Astrocyte (in vitro differentiated cells and primary cell): ENCODE data around the gene MPST. TPM values are rescaled to one million over a fixed set of nuclear protein-coding genes. Genes with fewer than 3 reads are reported as not detected.

Experiments
- DNase-seq: peaks from one replicate; pipeline ENCODE4 v3.0.0-alpha.2; 2010; ENCODE audit warnings: low read depth
- FAIRE-seq: peaks from 2 replicates; lab custom pipeline; 2011; peaks lifted over from hg19 to GRCh38; lab: Jason Lieb, UNC
- H2AFZ ChIP-seq: 2 replicates; pipeline ENCODE4 v1.6.0; 2012; ENCODE audit warnings: low read depth, low read length, inconsistent platforms
- H3K27ac ChIP-seq: 2 replicates; pipeline ENCODE4 v1.5.1; 2011; ENCODE audit warnings: low read depth, low read length, inconsistent platforms
- H3K27me3 ChIP-seq: 2 replicates; pipeline ENCODE4 v1.6.0; 2011; ENCODE audit warnings: low read length, inconsistent platforms; ENCODE audit not compliant: insufficient read depth
- H3K36me3 ChIP-seq: 2 replicates; pipeline ENCODE4 v1.5.1; 2011; ENCODE audit warnings: low read length, inconsistent platforms; ENCODE audit not compliant: insufficient read depth
- H3K4me1 ChIP-seq: 2 replicates; pipeline ENCODE4 v1.5.1; 2011; ENCODE audit warnings: low read length, inconsistent platforms; ENCODE audit not compliant: insufficient read depth
- H3K4me2 ChIP-seq: 2 replicates; pipeline ENCODE4 v1.6.0; 2012; ENCODE audit warnings: low read length, inconsistent platforms
- H3K4me3 ChIP-seq: 2 replicates; pipeline ENCODE4 v1.5.1; 2011; ENCODE audit warnings: low read depth, mild to moderate bottlenecking, low read length, inconsistent platforms; ENCODE audit not compliant: insufficient read depth
- H3K79me2 ChIP-seq: 2 replicates; pipeline ENCODE4 v1.6.0; 2012; ENCODE audit warnings: mild to moderate bottlenecking, low read length, inconsistent platforms; ENCODE audit not compliant: insufficient read depth
- H3K9ac ChIP-seq: 2 replicates; pipeline ENCODE4 v1.6.0; 2012; ENCODE audit warnings: mild to moderate bottlenecking, low read length, inconsistent platforms
- H3K9me3 ChIP-seq: 2 replicates; pipeline ENCODE4 v1.5.1; 2012; ENCODE audit warnings: low read depth, mild to moderate bottlenecking, low read length, inconsistent platforms; ENCODE audit not compliant: insufficient read depth
- H4K20me1 ChIP-seq: 2 replicates; pipeline ENCODE4 v1.6.0; 2012; ENCODE audit warnings: low read length, inconsistent platforms; ENCODE audit not compliant: insufficient read depth
- H3K27ac Mint-ChIP-seq: one replicate; pipeline ENCODE4 v1.8.0; 2021; ENCODE audit warnings: mild to moderate bottlenecking, mixed read lengths; ENCODE audit not compliant: unreplicated experiment
- H3K27me3 Mint-ChIP-seq: one replicate; pipeline ENCODE4 v1.8.0; 2021; ENCODE audit warnings: low read depth, mixed read lengths; ENCODE audit not compliant: unreplicated experiment
- H3K36me3 Mint-ChIP-seq: one replicate; pipeline ENCODE4 v1.8.0; 2021; ENCODE audit warnings: low read depth, mixed read lengths; ENCODE audit not compliant: unreplicated experiment
- H3K4me1 Mint-ChIP-seq: one replicate; pipeline ENCODE4 v1.8.0; 2021; ENCODE audit warnings: low read depth, mixed read lengths; ENCODE audit not compliant: unreplicated experiment
- H3K4me3 Mint-ChIP-seq: one replicate; pipeline ENCODE4 v1.8.0; 2021; ENCODE audit warnings: mild to moderate bottlenecking, moderate library complexity, mixed read lengths; ENCODE audit not compliant: unreplicated experiment
- H3K9me3 Mint-ChIP-seq: one replicate; pipeline ENCODE4 v1.8.0; 2021; ENCODE audit warnings: mild to moderate bottlenecking, mixed read lengths; ENCODE audit not compliant: unreplicated experiment
- EZH2 ChIP-seq: IDR thresholded peaks from 2 replicates; pipeline ENCODE4 v1.6.1; 2012; ENCODE audit warnings: mild to moderate bottlenecking, low read length, inconsistent platforms; ENCODE audit not compliant: insufficient read depth
- total RNA-seq: library from RNA; stranded (reverse); gene quantifications from 2 replicates; pipeline ENCODE4 v1.2.1, GENCODE V29; 2021
- TF ChIP-seq, protein P1 (sequence below): IDR thresholded peaks from 2 replicates; pipeline ENCODE4 v1.5.1; 2011; ENCODE audit warnings: low read depth, mild to moderate bottlenecking, inconsistent platforms, low read length, moderate library complexity; ENCODE audit not compliant: insufficient read depth

Gene MPST
- total RNA-seq, 1 donor from 2014 or later = 67.8 TPM

DNA sequence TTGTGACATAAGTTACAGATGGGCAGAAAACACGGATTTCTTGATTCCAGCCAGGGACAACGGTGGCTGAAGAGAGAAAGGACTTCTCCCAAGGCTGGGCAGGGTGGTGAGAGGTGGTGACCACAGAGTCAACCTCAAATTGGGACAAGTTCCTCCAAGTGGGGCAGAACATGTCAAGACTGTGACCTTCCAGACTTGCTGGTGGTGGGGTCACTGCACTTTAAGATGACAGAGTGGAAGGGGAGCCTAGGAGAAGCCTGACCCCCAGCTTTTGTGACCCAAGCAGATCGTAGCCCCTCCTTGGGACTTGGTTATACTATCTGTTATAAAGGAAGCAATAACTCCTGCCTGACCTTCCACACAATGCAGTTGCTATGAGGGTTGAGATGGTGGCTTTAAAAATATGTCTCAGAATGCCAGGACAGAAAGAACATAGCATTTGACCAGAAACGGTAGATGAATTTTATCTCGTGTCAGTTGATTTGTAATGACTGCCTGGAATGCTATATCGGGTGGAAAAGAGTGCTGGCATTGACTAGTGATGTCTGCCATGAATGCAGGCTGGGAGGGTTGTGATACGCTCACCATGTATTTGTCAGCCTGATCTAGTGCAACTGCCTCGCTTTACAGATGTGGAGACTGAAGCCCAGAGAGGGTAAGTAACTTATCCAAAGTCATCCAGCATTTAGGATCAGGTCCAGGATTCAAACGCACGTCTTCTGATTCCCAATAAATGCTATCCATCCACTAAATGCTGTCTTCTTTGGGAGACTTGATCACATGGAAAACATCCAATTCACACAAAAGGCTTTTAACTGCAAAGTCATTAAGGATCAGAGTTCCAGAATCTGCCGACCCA lies 18.6 kb upstream of the MPST start:
- Histone ChIP-seq H3K4me1 (no peaks in the 10 kb centered on the region), H2AFZ (no peak overlapping the region), H3K27me3 (peaks cover 9% of the 10 kb centered on the region), H4K20me1 (no peaks in the 10 kb centered on the region), H3K9me3 (no peaks in the 10 kb centered on the region), H3K27ac (no peak overlapping the region), H3K79me2 (no peaks in the 10 kb centered on the region), H3K4me3 (no peak overlapping the region), H3K36me3 (no peaks in the 10 kb centered on the region), H3K4me2 (no peak overlapping the region), H3K9ac (no peak overlapping the region)
- H3K9me3 Mint-ChIP-seq = peaks cover 11% of the 10 kb centered on the region
- H3K4me3 Mint-ChIP-seq = no peak overlapping the region
- FAIRE-seq = no peak
- DNase-seq = no peak
- H3K36me3 Mint-ChIP-seq = no peaks in the 10 kb centered on the region
- TF ChIP-seq EZH2 = no peak
- TF ChIP-seq, protein P1, sequence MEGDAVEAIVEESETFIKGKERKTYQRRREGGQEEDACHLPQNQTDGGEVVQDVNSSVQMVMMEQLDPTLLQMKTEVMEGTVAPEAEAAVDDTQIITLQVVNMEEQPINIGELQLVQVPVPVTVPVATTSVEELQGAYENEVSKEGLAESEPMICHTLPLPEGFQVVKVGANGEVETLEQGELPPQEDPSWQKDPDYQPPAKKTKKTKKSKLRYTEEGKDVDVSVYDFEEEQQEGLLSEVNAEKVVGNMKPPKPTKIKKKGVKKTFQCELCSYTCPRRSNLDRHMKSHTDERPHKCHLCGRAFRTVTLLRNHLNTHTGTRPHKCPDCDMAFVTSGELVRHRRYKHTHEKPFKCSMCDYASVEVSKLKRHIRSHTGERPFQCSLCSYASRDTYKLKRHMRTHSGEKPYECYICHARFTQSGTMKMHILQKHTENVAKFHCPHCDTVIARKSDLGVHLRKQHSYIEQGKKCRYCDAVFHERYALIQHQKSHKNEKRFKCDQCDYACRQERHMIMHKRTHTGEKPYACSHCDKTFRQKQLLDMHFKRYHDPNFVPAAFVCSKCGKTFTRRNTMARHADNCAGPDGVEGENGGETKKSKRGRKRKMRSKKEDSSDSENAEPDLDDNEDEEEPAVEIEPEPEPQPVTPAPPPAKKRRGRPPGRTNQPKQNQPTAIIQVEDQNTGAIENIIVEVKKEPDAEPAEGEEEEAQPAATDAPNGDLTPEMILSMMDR = no peak
- H3K4me1 Mint-ChIP-seq = no peaks in the 10 kb centered on the region
- H3K27me3 Mint-ChIP-seq = peaks cover 36% of the 10 kb centered on the region
- no peak overlapping the region for H3K27ac Mint-ChIP-seq

DNA sequence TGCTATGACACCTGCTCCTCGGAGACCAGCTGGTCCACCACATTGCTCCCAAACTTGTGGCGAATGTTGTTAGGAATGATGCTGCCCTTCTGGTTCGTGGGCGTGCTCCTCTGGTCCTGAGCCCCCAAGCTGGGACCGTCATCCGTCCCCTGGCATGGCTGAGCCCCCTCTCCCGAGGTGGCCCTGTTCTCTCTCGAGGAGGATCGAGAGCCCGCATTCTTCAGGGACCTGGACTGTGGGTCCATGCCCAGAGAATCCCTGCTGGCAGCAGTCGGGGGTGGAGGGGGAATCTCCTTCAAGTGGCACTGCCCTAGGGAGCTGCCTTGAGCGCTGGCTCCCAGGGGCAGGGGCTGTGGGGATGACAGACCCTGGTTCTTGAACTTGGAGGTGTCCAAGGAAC lies 17.7 kb upstream of the MPST start:
- Mint-ChIP-seq H3K27ac (no peak overlapping the region), H3K36me3 (no peaks in the 10 kb centered on the region), H3K4me3 (no peak overlapping the region), H3K27me3 (peaks cover 42% of the 10 kb centered on the region), H3K4me1 (no peaks in the 10 kb centered on the region), H3K9me3 (peaks cover 15% of the 10 kb centered on the region)
- Histone ChIP-seq H3K4me2 (no peak overlapping the region), H3K27me3 (peaks cover 8% of the 10 kb centered on the region), H3K4me1 (no peaks in the 10 kb centered on the region), H3K79me2 (no peaks in the 10 kb centered on the region), H3K27ac (no peak overlapping the region), H2AFZ (no peak overlapping the region), H3K9ac (no peak overlapping the region), H3K4me3 (no peak overlapping the region), H3K36me3 (no peaks in the 10 kb centered on the region), H4K20me1 (no peaks in the 10 kb centered on the region), H3K9me3 (no peaks in the 10 kb centered on the region)
- no peak for DNase-seq
- TF ChIP-seq EZH2 = no peak
- no peak for FAIRE-seq

DNA sequence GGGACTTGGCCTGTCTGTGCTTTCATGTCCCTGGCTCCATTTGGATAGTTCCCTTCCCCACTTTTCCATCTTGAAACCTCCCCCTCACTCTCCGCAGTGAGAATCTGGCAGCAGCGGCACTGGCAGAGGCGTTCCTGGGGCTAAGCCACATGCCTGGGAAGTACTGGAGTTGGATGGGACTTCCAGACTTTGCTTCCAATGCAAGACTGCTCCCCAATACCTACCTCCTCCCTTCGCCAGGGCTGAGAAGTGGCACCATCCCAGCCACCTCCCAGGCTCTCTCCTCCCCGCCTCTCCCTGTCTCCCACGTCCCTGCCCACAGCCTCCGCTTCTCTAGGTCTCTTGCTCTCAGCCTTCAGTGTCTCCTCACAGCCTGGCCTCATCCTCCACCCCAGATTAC lies 16.9 kb upstream of the MPST start:
- H3K36me3 ChIP-seq = no peaks in the 10 kb centered on the region
- H2AFZ ChIP-seq = no peak overlapping the region
- Mint-ChIP-seq H3K27ac (no peak overlapping the region), H3K27me3 (peaks cover 40% of the 10 kb centered on the region), H3K9me3 (peaks cover 16% of the 10 kb centered on the region), H3K36me3 (peaks cover 1% of the 10 kb centered on the region), H3K4me3 (no peak overlapping the region), H3K4me1 (no peaks in the 10 kb centered on the region)
- H4K20me1 ChIP-seq = no peaks in the 10 kb centered on the region
- H3K79me2 ChIP-seq = no peaks in the 10 kb centered on the region
- no peak overlapping the region for H3K27ac ChIP-seq
- H3K4me1 ChIP-seq = no peaks in the 10 kb centered on the region
- FAIRE-seq = no peak
- no peak overlapping the region for H3K4me2 ChIP-seq
- H3K27me3 ChIP-seq = peaks cover 13% of the 10 kb centered on the region
- DNase-seq = no peak
- TF ChIP-seq EZH2 = no peak
- TF ChIP-seq, protein P1 = no peak
- H3K9ac ChIP-seq = no peak overlapping the region
- H3K4me3 ChIP-seq = no peak overlapping the region
- H3K9me3 ChIP-seq = no peaks in the 10 kb centered on the region
